GM12878 (cell line): ENCODE measurements around the gene TMC8. TPM values are rescaled to one million over a fixed set of nuclear protein-coding genes. Genes with fewer than 3 reads are reported as not detected.
A peak's percentile ranks its signal among the peaks of the same experiment; 100 is the strongest.

ENCODE experiments used
- ATAC-seq: fragments of 200-7000 bp; cut with Tn5 transposase; 3 replicates; pipeline ENCODE4 v1.9.1; 2020; ENCODE audit warnings: mild to moderate bottlenecking, moderate library complexity
- BruUV-seq: library from RNA; stranded (reverse); fragments of 400-500 nt; replicated peaks from 2 replicates; lab custom pipeline; 2021; lab: Mats Ljungman, UMichigan
- CTCF ChIA-PET: fragments of 300-600 bp; sonication (Branson Sonifier 250); formaldehyde crosslinking; extraction: SDS; loops from one replicate; lab custom pipeline; 2021; ENCODE audit warnings: inconsistent platforms; lab: Yijun Ruan, JAX
- POLR2A ChIA-PET: fragments of 350-600 bp; formaldehyde crosslinking; extraction: SDS; loops from one replicate; lab custom pipeline; 2021; ENCODE audit warnings: inconsistent platforms; lab: Charles Lee
- RAD21 ChIA-PET: fragments of 300-600 bp; sonication (Branson Sonifier 250); formaldehyde crosslinking; loops from one replicate; lab custom pipeline; 2023; ENCODE audit warnings: antibody characterized with exemption; ENCODE audit not compliant: unreplicated experiment; lab: Charles Lee
- SMC1A ChIA-PET: fragments of 300-600 bp; sonication (Branson Sonifier 250); formaldehyde crosslinking; loops from one replicate; lab custom pipeline; 2023; ENCODE audit not compliant: unreplicated experiment, uncharacterized antibody; lab: Charles Lee
- DNase-seq: peaks from one replicate; pipeline ENCODE4 v3.0.0-alpha.2; 2011; ENCODE audit warnings: low read depth, low spot score
- FAIRE-seq: peaks from 3 replicates; lab custom pipeline; 2011; peaks lifted over from hg19 to GRCh38; lab: Jason Lieb, UNC
- H2AFZ ChIP-seq: 2 replicates; pipeline ENCODE4 v1.6.0; 2011; ENCODE audit warnings: low read depth, low read length, control low read depth; ENCODE audit not compliant: control insufficient read depth
- H3K27ac ChIP-seq: 2 replicates; pipeline ENCODE4 v1.5.1; 2011; ENCODE audit warnings: control low read depth; ENCODE audit not compliant: control insufficient read depth, insufficient read depth
- H3K27me3 ChIP-seq, 2 experiments: replicated peaks in 1 of 2; 2 replicates each; pipeline versions ENCODE4 v1.6.0 to v1.6.1; 2011; ENCODE audit warnings: low read length in 1 of 2; ENCODE audit not compliant: control insufficient read depth in 2 of 2, insufficient read depth in 2 of 2
- H3K36me3 ChIP-seq, 2 experiments: 2 replicates each; pipeline ENCODE4 v1.5.1; 2011; ENCODE audit warnings: low read length in 1 of 2; ENCODE audit not compliant: control insufficient read depth in 2 of 2, insufficient read depth in 2 of 2
- H3K4me1 ChIP-seq: 2 replicates; pipeline ENCODE4 v1.6.1; 2011; ENCODE audit warnings: mild to moderate bottlenecking, low read length, moderate library complexity, mixed read lengths; ENCODE audit not compliant: control insufficient read depth, insufficient read depth
- H3K4me2 ChIP-seq: 2 replicates; pipeline ENCODE4 v1.6.0; 2011; ENCODE audit warnings: control low read depth; ENCODE audit not compliant: control insufficient read depth, insufficient read depth
- H3K4me3 ChIP-seq: fragments of 200-600 bp; sonication (generic); 2 replicates; pipeline ENCODE4 v1.5.1; 2016
- H3K79me2 ChIP-seq: 2 replicates; pipeline ENCODE4 v1.6.0; 2011; ENCODE audit warnings: low read length; ENCODE audit not compliant: control insufficient read depth, insufficient read depth
- H3K9ac ChIP-seq: 2 replicates; pipeline ENCODE4 v1.8.0; 2011; ENCODE audit warnings: low read length, control low read depth, mixed read lengths; ENCODE audit not compliant: control insufficient read depth, insufficient read depth
- H3K9me3 ChIP-seq: replicated peaks from 3 replicates; pipeline ENCODE4 v1.5.1; 2011; ENCODE audit warnings: mild to moderate bottlenecking, low read length; ENCODE audit not compliant: control insufficient read depth, insufficient read depth
- H4K20me1 ChIP-seq: 2 replicates; pipeline ENCODE4 v1.6.0; 2011; ENCODE audit not compliant: control insufficient read depth, insufficient read depth
- BMI1 ChIP-seq: fragments of 450-650 bp; IDR thresholded peaks from 2 replicates; pipeline ENCODE4 v1.6.1; 2016; ENCODE audit warnings: mild to moderate bottlenecking, moderate library complexity, borderline replicate concordance
- EGR1 ChIP-seq, 2 experiments: IDR thresholded peaks; 1 replicate in 1 of 2; 2 replicates in 1 of 2; pipeline ENCODE4 v1.6.1; 2011 to 2012; ENCODE audit warnings: low read depth in 2 of 2, low read length in 2 of 2, borderline replicate concordance in 1 of 2, mild to moderate bottlenecking in 1 of 2, moderate library complexity in 1 of 2
- IKZF1 ChIP-seq: fragments of 450-650 bp; conservative IDR thresholded peaks from 2 replicates; pipeline ENCODE4 v1.6.1; 2017; ENCODE audit warnings: antibody characterized with exemption, mild to moderate bottlenecking
- POLR2A ChIP-seq: IDR thresholded peaks from 2 replicates; pipeline ENCODE4 v1.6.1; 2011; ENCODE audit warnings: low read depth, mild to moderate bottlenecking, low read length
- WGBS: methylation state at CpG from one replicate; pipeline ENCODE4 v1.1.6; 2016; ENCODE audit warnings: low lambda C conversion rate; ENCODE audit not compliant: insufficient replicate concordance, insufficient coverage; ENCODE audit errors: missing lambda C conversion rate; 5-methylcytosine and 5-hydroxymethylcytosine counted together
- in situ Hi-C: fragments of 300-500 bp; cut with MboI; formaldehyde crosslinking; loops from 9 replicates; pipeline ENCODE4 v1.14.3; 2018; ENCODE audit warnings: mixed read lengths
- intact Hi-C: fragments of 100-400 bp; cut with micrococcal nuclease; formaldehyde crosslinking; loops from one replicate; pipeline ENCODE4 v1.14.2; 2022; ENCODE audit not compliant: unreplicated experiment
- polyA plus RNA-seq, 11 experiments: library from polyadenylated mRNA; depleted of rRNA in 4 of 11; unstranded in 6 of 11; stranded (reverse) in 5 of 11; fragments of >200 nt; fragmentation: Nextera tagmentation in 4 of 11; fragmentation: Illumina TruSeq in 1 of 11; extraction: Ambion mirVana in 4 of 11; extraction: Trizol in 1 of 11; gene quantifications; 1 replicate in 1 of 11; 2 replicates in 10 of 11; pipeline versions ENCODE4 v1.2.1 to v1.2.3, GENCODE V29; 2011 to 2016; ENCODE audit warnings: inconsistent platforms in 2 of 11, missing spikeins in 2 of 11, low read depth in 1 of 11
- total RNA-seq, 4 experiments: library from RNA; depleted of rRNA in 3 of 4; stranded (reverse); fragments of >200 nt in 3 of 4; fragmentation: Illumina TruSeq in 1 of 4; extraction: Trizol in 1 of 4; gene quantifications; 2 replicates each; pipeline versions ENCODE4 v1.2.1 to v1.2.3, GENCODE V29; 2013 to 2021
- TF ChIP-seq, protein P1 (sequence below): IDR thresholded peaks from 2 replicates; pipeline ENCODE4 v1.6.1; 2012; ENCODE audit warnings: improper control_type of control experiment, low read depth, low read length; ENCODE audit not compliant: insufficient replicate concordance

TMC8 gene
- total and polyA plus RNA-seq, 10 of the 15 experiments (the other 5 are each of a cell fraction or from before 2014, with no cell fraction given): 2.7 to 128 (median 40.0) TPM

DNA sequence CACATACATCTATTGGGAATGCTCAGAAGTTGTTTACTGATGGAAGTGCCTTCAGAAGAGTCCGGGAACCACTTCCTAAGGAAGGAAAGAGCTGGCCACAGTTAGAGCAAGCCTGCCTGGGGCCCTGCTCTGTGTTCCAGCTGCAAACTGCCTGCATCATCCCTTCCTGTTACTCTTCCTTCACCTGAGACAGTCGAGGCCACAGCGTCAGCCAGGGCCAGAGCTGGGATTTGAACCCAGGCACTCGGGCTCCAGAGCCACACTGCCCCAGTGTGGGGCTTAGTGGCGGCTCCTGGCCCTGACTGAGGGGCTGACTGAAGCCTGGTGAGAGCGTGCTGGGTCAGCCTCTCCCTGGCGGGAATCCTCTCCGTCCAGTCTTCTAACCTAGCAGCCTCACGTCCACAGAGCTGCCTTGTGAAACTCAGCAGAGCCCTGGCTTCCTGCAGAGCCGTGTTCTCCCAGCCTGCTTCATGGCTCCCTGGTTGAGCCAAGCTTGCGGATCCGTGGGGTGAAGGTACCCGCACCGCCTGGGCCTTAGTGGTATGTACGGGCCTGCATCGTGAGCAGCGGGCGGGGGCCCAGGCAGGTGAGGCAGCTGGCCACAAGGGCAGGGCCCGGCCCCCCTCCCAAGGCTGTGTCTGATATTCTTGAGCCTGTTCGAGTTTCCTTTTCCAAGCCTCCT lies 11.0 kb downstream of the TMC8 start:
- SMC1A ChIA-PET: interaction anchor here (0.6 to 2.0 kb wide), 6 partner anchors 11 to 110 kb away, joined by 3 to 9 read pairs (median 4); no protein-coding TSS in a partner anchor
- TF ChIP-seq BMI1 (no peak), POLR2A (peak; percentile 35; the same call in 1 of the 2 replicates), IKZF1 (0 out of 2 replicates have a peak, but pooled peaks have one; percentile 27), EGR1 (IDR thresholded peaks at IDR 0.05; ENCODE audit: borderline replicate concordance in 1 of 2, low read depth in 2 of 2, low read length in 2 of 2) (no peak)
- TF ChIP-seq, protein P1, sequence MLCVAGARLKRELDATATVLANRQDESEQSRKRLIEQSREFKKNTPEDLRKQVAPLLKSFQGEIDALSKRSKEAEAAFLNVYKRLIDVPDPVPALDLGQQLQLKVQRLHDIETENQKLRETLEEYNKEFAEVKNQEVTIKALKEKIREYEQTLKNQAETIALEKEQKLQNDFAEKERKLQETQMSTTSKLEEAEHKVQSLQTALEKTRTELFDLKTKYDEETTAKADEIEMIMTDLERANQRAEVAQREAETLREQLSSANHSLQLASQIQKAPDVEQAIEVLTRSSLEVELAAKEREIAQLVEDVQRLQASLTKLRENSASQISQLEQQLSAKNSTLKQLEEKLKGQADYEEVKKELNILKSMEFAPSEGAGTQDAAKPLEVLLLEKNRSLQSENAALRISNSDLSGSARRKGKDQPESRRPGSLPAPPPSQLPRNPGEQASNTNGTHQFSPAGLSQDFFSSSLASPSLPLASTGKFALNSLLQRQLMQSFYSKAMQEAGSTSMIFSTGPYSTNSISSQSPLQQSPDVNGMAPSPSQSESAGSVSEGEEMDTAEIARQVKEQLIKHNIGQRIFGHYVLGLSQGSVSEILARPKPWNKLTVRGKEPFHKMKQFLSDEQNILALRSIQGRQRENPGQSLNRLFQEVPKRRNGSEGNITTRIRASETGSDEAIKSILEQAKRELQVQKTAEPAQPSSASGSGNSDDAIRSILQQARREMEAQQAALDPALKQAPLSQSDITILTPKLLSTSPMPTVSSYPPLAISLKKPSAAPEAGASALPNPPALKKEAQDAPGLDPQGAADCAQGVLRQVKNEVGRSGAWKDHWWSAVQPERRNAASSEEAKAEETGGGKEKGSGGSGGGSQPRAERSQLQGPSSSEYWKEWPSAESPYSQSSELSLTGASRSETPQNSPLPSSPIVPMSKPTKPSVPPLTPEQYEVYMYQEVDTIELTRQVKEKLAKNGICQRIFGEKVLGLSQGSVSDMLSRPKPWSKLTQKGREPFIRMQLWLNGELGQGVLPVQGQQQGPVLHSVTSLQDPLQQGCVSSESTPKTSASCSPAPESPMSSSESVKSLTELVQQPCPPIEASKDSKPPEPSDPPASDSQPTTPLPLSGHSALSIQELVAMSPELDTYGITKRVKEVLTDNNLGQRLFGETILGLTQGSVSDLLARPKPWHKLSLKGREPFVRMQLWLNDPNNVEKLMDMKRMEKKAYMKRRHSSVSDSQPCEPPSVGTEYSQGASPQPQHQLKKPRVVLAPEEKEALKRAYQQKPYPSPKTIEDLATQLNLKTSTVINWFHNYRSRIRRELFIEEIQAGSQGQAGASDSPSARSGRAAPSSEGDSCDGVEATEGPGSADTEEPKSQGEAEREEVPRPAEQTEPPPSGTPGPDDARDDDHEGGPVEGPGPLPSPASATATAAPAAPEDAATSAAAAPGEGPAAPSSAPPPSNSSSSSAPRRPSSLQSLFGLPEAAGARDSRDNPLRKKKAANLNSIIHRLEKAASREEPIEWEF: no peak
- FAIRE-seq (no peak), DNase-seq (no peak), ATAC-seq (no peak)
- WGBS: 90% methylated on average over 16 of the region's 20 CpGs
- Histone ChIP-seq H3K36me3 (peaks cover 2 to 5% of the 10 kb centered on the region in 2 experiments; a peak in 3 of 4 replicates), H3K4me3 (no peak overlapping the region), H3K27me3 (no peaks in the 10 kb centered on the region), H3K79me2 (peaks cover 7% of the 10 kb centered on the region), H2AFZ (no peak overlapping the region), H3K27ac (peak overlapping the region; percentile 26; the same call in 1 of the 2 replicates), H3K9ac (no peak overlapping the region), H3K9me3 (no peaks in the 10 kb centered on the region), H3K4me2 (0 out of 2 replicates have a peak overlapping the region, but pooled peaks have one; percentile 14), H3K4me1 (peaks cover 69% of the 10 kb centered on the region), H4K20me1 (no peaks in the 10 kb centered on the region)
- intact Hi-C loops: no loop called here
- no TSS peak for BruUV-seq
- CTCF ChIA-PET: interaction anchor here (0.7 to 5.0 kb wide), 7 partner anchors 13 to 110 kb away, joined by 3 to 51 read pairs (median 3); no protein-coding TSS in a partner anchor
- RAD21 ChIA-PET: interaction anchor here (0.7 to 1.9 kb wide), 10 partner anchors 11 to 74 kb away, joined by 3 to 13 read pairs (median 6); partner anchors contain the start of genes TMC6 and TMC8
- in situ Hi-C loops: no loop called here
- POLR2A ChIA-PET: interaction anchor here (0.6 to 5.1 kb wide), 12 partner anchors 8 to 697 kb away, joined by 3 to 37 read pairs (median 7); partner anchors contain the start of gene TMC8
